Measurements from ENCODE around the gene ACOT8. TPM values are rescaled to one million over a fixed set of nuclear protein-coding genes. Genes with fewer than 3 reads are reported as not detected.

The ACOT8 gene
- polyA plus RNA-seq, 1 donor (not counting 4 experiments of a cell fraction or from before 2014, with no cell fraction given): 23.9 TPM

DNA sequence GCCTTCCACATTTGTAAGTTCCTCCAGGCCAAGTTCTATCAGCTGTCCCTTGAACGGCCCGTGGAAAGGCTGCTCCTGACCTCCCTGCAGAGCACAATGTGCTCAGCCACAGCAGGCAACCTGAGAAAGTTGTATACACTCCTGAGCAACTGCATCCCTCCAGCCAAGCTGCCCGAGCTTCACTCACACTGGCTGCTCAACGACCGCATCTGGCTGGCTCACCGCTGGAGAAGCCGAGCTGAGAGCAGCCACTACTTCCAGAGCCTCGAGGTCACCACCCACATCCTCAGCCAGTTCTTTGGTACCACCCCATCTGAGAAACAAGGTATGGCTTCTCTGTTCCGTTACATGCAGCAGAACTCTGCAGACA is 25.9 kb upstream of the ACOT8 start:
- Histone ChIP-seq H3K9ac (ENCODE audit: control insufficient read depth, extremely low read depth, insufficient read depth, low read length) (no peak overlapping the region), H3K4me1 (ENCODE audit: control insufficient read depth, extremely low read depth, insufficient read depth, low read length) (peaks cover 10% of the 10 kb centered on the region), H2AFZ (ENCODE audit: control insufficient read depth, low read length) (no peak overlapping the region), H3K36me3 (ENCODE audit: control insufficient read depth in 2 of 2, extremely low read depth in 1 of 2, insufficient read depth in 2 of 2, low read length in 2 of 2) (peaks cover 11 to 13% of the 10 kb centered on the region in 2 experiments), H3K27ac (ENCODE audit: control insufficient read depth, insufficient read depth, low read length) (no peak overlapping the region), H3K9me3 (ENCODE audit: control insufficient read depth, low read depth, low read length) (no peaks in the 10 kb centered on the region), H3K4me3 (ENCODE audit: control insufficient read depth in 2 of 3, extremely low read depth in 1 of 3, insufficient read depth in 2 of 3, low read depth in 1 of 3, low read length in 3 of 3) (no peak overlapping the region), H3K4me2 (ENCODE audit: control insufficient read depth, extremely low read depth, insufficient read depth, low read depth, low read length) (no peak overlapping the region), H3K9me1 (ENCODE audit: control insufficient read depth, extremely low read depth, insufficient read depth, low read length) (no peaks in the 10 kb centered on the region), H4K20me1 (ENCODE audit: control insufficient read depth, extremely low read depth, insufficient read depth, low read length) (no peaks in the 10 kb centered on the region), H3K27me3 (ENCODE audit: control insufficient read depth, extremely low read depth, insufficient read depth, low read length) (no peaks in the 10 kb centered on the region), H3K79me2 (ENCODE audit: control insufficient read depth, insufficient read depth, low read length) (peaks cover 15% of the 10 kb centered on the region)
- FAIRE-seq (no peak), DNase-seq (ENCODE audit: low read depth, low spot score) (no peak)
- TF ChIP-seq EZH2 (IDR thresholded peaks at IDR 0.05; ENCODE audit: low read length): no peak
- TF ChIP-seq, protein P1, sequence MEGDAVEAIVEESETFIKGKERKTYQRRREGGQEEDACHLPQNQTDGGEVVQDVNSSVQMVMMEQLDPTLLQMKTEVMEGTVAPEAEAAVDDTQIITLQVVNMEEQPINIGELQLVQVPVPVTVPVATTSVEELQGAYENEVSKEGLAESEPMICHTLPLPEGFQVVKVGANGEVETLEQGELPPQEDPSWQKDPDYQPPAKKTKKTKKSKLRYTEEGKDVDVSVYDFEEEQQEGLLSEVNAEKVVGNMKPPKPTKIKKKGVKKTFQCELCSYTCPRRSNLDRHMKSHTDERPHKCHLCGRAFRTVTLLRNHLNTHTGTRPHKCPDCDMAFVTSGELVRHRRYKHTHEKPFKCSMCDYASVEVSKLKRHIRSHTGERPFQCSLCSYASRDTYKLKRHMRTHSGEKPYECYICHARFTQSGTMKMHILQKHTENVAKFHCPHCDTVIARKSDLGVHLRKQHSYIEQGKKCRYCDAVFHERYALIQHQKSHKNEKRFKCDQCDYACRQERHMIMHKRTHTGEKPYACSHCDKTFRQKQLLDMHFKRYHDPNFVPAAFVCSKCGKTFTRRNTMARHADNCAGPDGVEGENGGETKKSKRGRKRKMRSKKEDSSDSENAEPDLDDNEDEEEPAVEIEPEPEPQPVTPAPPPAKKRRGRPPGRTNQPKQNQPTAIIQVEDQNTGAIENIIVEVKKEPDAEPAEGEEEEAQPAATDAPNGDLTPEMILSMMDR (optimal IDR thresholded peaks at IDR 0.05 in 1 of 3, IDR thresholded peaks at IDR 0.05 in 1 of 3, conservative IDR thresholded peaks at IDR 0.05 in 1 of 3; ENCODE audit: extremely low read depth in 1 of 3, insufficient read depth in 2 of 3, low read length in 3 of 3): no peak
- dilution Hi-C loops (cut with MboI; ENCODE audit: extremely low pct_ligation_motif_present, low sequenced_read_pairs): no loop called here

DNA sequence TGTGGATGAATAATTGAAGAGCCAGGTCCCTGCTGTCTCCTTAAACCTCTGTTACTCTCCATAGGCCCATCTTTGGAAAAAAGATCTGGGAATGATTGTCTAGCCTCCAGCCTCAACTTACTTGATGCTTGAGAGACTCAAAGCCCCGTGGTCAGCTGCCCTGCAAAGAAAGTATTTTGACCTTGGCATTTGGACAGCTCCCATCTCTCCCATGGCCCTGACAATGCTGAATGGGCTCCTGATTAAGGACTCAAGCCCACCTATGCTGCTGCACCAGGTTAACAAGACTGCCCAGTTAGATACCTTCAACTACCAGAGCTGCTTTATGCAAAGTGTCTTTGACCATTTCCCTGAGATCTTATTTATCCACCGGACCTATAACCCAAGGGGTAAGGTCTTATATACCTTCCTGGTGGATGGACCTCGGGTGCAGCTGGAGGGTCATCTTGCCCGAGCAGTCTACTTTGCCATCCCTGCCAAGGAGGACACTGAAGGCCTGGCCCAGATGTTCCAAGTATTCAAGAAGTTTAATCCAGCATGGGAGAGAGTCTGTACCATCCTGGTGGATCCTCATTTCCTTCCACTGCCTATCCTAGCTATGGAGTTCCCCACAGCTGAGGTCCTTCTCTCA is 25.4 kb upstream of the ACOT8 start:
- Histone ChIP-seq H3K9me1 (ENCODE audit: control insufficient read depth, extremely low read depth, insufficient read depth, low read length) (no peaks in the 10 kb centered on the region), H3K36me3 (ENCODE audit: control insufficient read depth in 2 of 2, extremely low read depth in 1 of 2, insufficient read depth in 2 of 2, low read length in 2 of 2) (peaks cover 11 to 13% of the 10 kb centered on the region in 2 experiments), H3K27ac (ENCODE audit: control insufficient read depth, insufficient read depth, low read length) (no peak overlapping the region), H4K20me1 (ENCODE audit: control insufficient read depth, extremely low read depth, insufficient read depth, low read length) (no peaks in the 10 kb centered on the region), H3K9ac (ENCODE audit: control insufficient read depth, extremely low read depth, insufficient read depth, low read length) (no peak overlapping the region), H3K4me2 (ENCODE audit: control insufficient read depth, extremely low read depth, insufficient read depth, low read depth, low read length) (no peak overlapping the region), H2AFZ (ENCODE audit: control insufficient read depth, low read length) (no peak overlapping the region), H3K79me2 (ENCODE audit: control insufficient read depth, insufficient read depth, low read length) (peaks cover 15% of the 10 kb centered on the region), H3K4me3 (ENCODE audit: control insufficient read depth in 2 of 3, extremely low read depth in 1 of 3, insufficient read depth in 2 of 3, low read depth in 1 of 3, low read length in 3 of 3) (no peak overlapping the region), H3K27me3 (ENCODE audit: control insufficient read depth, extremely low read depth, insufficient read depth, low read length) (no peaks in the 10 kb centered on the region), H3K9me3 (ENCODE audit: control insufficient read depth, low read depth, low read length) (no peaks in the 10 kb centered on the region), H3K4me1 (ENCODE audit: control insufficient read depth, extremely low read depth, insufficient read depth, low read length) (peaks cover 10% of the 10 kb centered on the region)
- DNase-seq (ENCODE audit: low read depth, low spot score): no peak
- TF ChIP-seq, protein P1 (optimal IDR thresholded peaks at IDR 0.05 in 1 of 3, IDR thresholded peaks at IDR 0.05 in 1 of 3, conservative IDR thresholded peaks at IDR 0.05 in 1 of 3; ENCODE audit: extremely low read depth in 1 of 3, insufficient read depth in 2 of 3, low read length in 3 of 3): no peak
- no peak for TF ChIP-seq EZH2 (IDR thresholded peaks at IDR 0.05; ENCODE audit: low read length)
- dilution Hi-C loops (cut with MboI; ENCODE audit: extremely low pct_ligation_motif_present, low sequenced_read_pairs): no loop called here
- FAIRE-seq: no peak
